Nephron progenitor cell (in vitro differentiated cells): Measurements from ENCODE around the gene GFOD1.

ENCODE experiments used
- DNase-seq: peaks from one replicate; pipeline ENCODE4 v3.0.0; 2021
- H3K27ac Mint-ChIP-seq: 2 replicates; pipeline ENCODE4 v1.8.0; 2021; ENCODE audit warnings: mild to moderate bottlenecking, moderate library complexity, mixed read lengths
- H3K27me3 Mint-ChIP-seq: 2 replicates; pipeline ENCODE4 v1.8.0; 2021; ENCODE audit warnings: mild to moderate bottlenecking, low read depth, mixed read lengths; ENCODE audit not compliant: poor library complexity
- H3K36me3 Mint-ChIP-seq: 2 replicates; pipeline ENCODE4 v1.8.0; 2021; ENCODE audit warnings: low read depth, mixed read lengths
- H3K4me1 Mint-ChIP-seq: 2 replicates; pipeline ENCODE4 v1.8.0; 2021; ENCODE audit warnings: mixed read lengths
- H3K4me3 Mint-ChIP-seq: 2 replicates; pipeline ENCODE4 v1.8.0; 2021; ENCODE audit warnings: mild to moderate bottlenecking, moderate library complexity, mixed read lengths
- H3K9me3 Mint-ChIP-seq: 2 replicates; pipeline ENCODE4 v1.8.0; 2021; ENCODE audit warnings: mild to moderate bottlenecking, moderate library complexity, mixed read lengths
- TF ChIP-seq, protein P1 (sequence below): fragments of 200-600 bp; sonication (generic); IDR thresholded peaks from 2 replicates; pipeline ENCODE4 v1.5.0; 2021; ENCODE audit warnings: antibody characterized with exemption

Gene GFOD1

GRCh38 chr6:13314806-13315205 lies 172.6 kb downstream of the GFOD1 start:
- no peak for DNase-seq
- TF ChIP-seq, protein P1, sequence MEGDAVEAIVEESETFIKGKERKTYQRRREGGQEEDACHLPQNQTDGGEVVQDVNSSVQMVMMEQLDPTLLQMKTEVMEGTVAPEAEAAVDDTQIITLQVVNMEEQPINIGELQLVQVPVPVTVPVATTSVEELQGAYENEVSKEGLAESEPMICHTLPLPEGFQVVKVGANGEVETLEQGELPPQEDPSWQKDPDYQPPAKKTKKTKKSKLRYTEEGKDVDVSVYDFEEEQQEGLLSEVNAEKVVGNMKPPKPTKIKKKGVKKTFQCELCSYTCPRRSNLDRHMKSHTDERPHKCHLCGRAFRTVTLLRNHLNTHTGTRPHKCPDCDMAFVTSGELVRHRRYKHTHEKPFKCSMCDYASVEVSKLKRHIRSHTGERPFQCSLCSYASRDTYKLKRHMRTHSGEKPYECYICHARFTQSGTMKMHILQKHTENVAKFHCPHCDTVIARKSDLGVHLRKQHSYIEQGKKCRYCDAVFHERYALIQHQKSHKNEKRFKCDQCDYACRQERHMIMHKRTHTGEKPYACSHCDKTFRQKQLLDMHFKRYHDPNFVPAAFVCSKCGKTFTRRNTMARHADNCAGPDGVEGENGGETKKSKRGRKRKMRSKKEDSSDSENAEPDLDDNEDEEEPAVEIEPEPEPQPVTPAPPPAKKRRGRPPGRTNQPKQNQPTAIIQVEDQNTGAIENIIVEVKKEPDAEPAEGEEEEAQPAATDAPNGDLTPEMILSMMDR, result no peak
- Mint-ChIP-seq H3K9me3 (no peaks in the 10 kb centered on the region), H3K27me3 (no peaks in the 10 kb centered on the region), H3K4me1 (no peaks in the 10 kb centered on the region), H3K36me3 (peaks cover 90% of the 10 kb centered on the region), H3K27ac (no peak overlapping the region), H3K4me3 (no peak overlapping the region)

GRCh38 chr6:13311155-13311554 lies 176.2 kb downstream of the GFOD1 start:
- H3K36me3 Mint-ChIP-seq, result peaks cover 91% of the 10 kb centered on the region
- H3K27me3 Mint-ChIP-seq, result no peaks in the 10 kb centered on the region
- H3K9me3 Mint-ChIP-seq, result no peaks in the 10 kb centered on the region
- TF ChIP-seq, protein P1, result no peak
- no peak for DNase-seq
- no peak overlapping the region for H3K27ac Mint-ChIP-seq
- H3K4me3 Mint-ChIP-seq, result no peak overlapping the region
- peaks cover 6% of the 10 kb centered on the region for H3K4me1 Mint-ChIP-seq

DNA sequence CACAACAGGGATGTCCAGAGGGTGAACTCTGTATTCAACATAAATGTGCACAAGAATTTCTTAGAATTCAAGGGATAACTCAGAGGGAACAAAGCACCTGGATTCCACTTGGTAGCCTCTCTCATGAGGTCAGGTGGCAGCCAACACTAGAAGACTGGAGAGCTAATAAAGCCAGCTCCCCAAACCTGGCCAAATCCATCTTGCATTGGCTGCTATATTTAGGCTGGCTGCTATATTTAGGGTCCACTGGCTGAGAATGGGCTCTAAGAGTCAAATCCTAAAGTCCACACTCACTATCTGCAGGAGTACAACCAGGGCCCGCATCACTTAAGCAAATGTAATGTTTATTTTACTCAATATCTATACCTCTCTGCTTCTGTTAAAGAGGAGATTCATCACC lies 179.1 kb downstream of the GFOD1 start:
- Mint-ChIP-seq H3K9me3 (no peaks in the 10 kb centered on the region), H3K4me3 (no peak overlapping the region), H3K36me3 (peaks cover 89% of the 10 kb centered on the region), H3K27ac (no peak overlapping the region), H3K27me3 (no peaks in the 10 kb centered on the region), H3K4me1 (peaks cover 6% of the 10 kb centered on the region)
- no peak for DNase-seq
- TF ChIP-seq, protein P1, result no peak
